ENCODE results near the gene SRRM5.
A peak's percentile ranks its signal among the peaks of the same experiment; 100 is the strongest.

SRRM5 gene

GRCh38 chr19:43591904-43592772 is 19.8 kb upstream of the SRRM5 start:
- Histone ChIP-seq H3K4me1 (ENCODE audit: control insufficient read depth, insufficient read depth, low read length) (peaks cover under 1% of the 10 kb centered on the region; the same call in 1 of the 2 replicates), H3K27me3 (ENCODE audit: control insufficient read depth, insufficient read depth, low read length) (no peaks in the 10 kb centered on the region), H3K4me3 (ENCODE audit: low read depth, low read length) (no peak overlapping the region), H3K9ac (ENCODE audit: low read length) (no peak overlapping the region), H3K9me3 (ENCODE audit: control insufficient read depth, insufficient read depth, low read depth, low read length) (no peaks in the 10 kb centered on the region), H3K27ac (ENCODE audit: low read depth, low read length) (no peak overlapping the region), H3K36me3 (ENCODE audit: control insufficient read depth, insufficient read depth, low read length) (peaks cover 43% of the 10 kb centered on the region)

- peaks cover 43% of the 10 kb centered on the region for H3K36me3 ChIP-seq (ENCODE audit: control insufficient read depth, insufficient read depth, low read length)
- H3K4me1 ChIP-seq (ENCODE audit: control insufficient read depth, insufficient read depth, low read length), result peaks cover 5% of the 10 kb centered on the region; the same call in 1 of the 2 replicates
- no peak overlapping the region for H3K4me3 ChIP-seq (ENCODE audit: low read depth, low read length)
- no peaks in the 10 kb centered on the region for H3K9me3 ChIP-seq (ENCODE audit: control insufficient read depth, insufficient read depth, low read depth, low read length)
- no peaks in the 10 kb centered on the region for H3K27me3 ChIP-seq (ENCODE audit: control insufficient read depth, insufficient read depth, low read length)
- H3K27ac ChIP-seq (ENCODE audit: low read depth, low read length), result no peak overlapping the region
- H3K9ac ChIP-seq (ENCODE audit: low read length), result no peak overlapping the region
Observed at GRCh38 chr19:43592800-43593350, 19.0 kb upstream of the SRRM5 start.

GRCh38 chr19:43594081-43594697 is 17.7 kb upstream of the SRRM5 start:
- Histone ChIP-seq H3K36me3 (ENCODE audit: control insufficient read depth, insufficient read depth, low read length) (peaks cover 41% of the 10 kb centered on the region), H3K9me3 (ENCODE audit: control insufficient read depth, insufficient read depth, low read depth, low read length) (no peaks in the 10 kb centered on the region), H3K4me1 (ENCODE audit: control insufficient read depth, insufficient read depth, low read length) (peaks cover 5% of the 10 kb centered on the region; the same call in 1 of the 2 replicates), H3K27me3 (ENCODE audit: control insufficient read depth, insufficient read depth, low read length) (no peaks in the 10 kb centered on the region), H3K9ac (ENCODE audit: low read length) (no peak overlapping the region), H3K27ac (ENCODE audit: low read depth, low read length) (no peak overlapping the region), H3K4me3 (ENCODE audit: low read depth, low read length) (no peak overlapping the region)

GRCh38 chr19:43594710-43595604 is 16.9 kb upstream of the SRRM5 start:
- Histone ChIP-seq H3K27ac (ENCODE audit: low read depth, low read length) (peak overlapping the region; percentile 82; the same call in 1 of the 2 replicates), H3K27me3 (ENCODE audit: control insufficient read depth, insufficient read depth, low read length) (no peaks in the 10 kb centered on the region), H3K4me3 (ENCODE audit: low read depth, low read length) (peak overlapping the region; percentile 86), H3K4me1 (ENCODE audit: control insufficient read depth, insufficient read depth, low read length) (peaks cover 5% of the 10 kb centered on the region; the same call in 1 of the 2 replicates), H3K36me3 (ENCODE audit: control insufficient read depth, insufficient read depth, low read length) (peaks cover 45% of the 10 kb centered on the region), H3K9ac (ENCODE audit: low read length) (peak overlapping the region; percentile 86), H3K9me3 (ENCODE audit: control insufficient read depth, insufficient read depth, low read depth, low read length) (no peaks in the 10 kb centered on the region)

GRCh38 chr19:43595605-43595998 is 16.3 kb upstream of the SRRM5 start:
- peaks cover 42% of the 10 kb centered on the region for H3K36me3 ChIP-seq (ENCODE audit: control insufficient read depth, insufficient read depth, low read length)
- no peaks in the 10 kb centered on the region for H3K27me3 ChIP-seq (ENCODE audit: control insufficient read depth, insufficient read depth, low read length)
- peak overlapping the region; percentile 82; the same call in 1 of the 2 replicates for H3K27ac ChIP-seq (ENCODE audit: low read depth, low read length)
- H3K9ac ChIP-seq (ENCODE audit: low read length), result peak overlapping the region; percentile 86
- H3K9me3 ChIP-seq (ENCODE audit: control insufficient read depth, insufficient read depth, low read depth, low read length), result no peaks in the 10 kb centered on the region
- peak overlapping the region; percentile 86 for H3K4me3 ChIP-seq (ENCODE audit: low read depth, low read length)
- peaks cover 5% of the 10 kb centered on the region; the same call in 1 of the 2 replicates for H3K4me1 ChIP-seq (ENCODE audit: control insufficient read depth, insufficient read depth, low read length)

- Histone ChIP-seq H3K36me3 (ENCODE audit: control insufficient read depth, insufficient read depth, low read length) (peaks cover 37% of the 10 kb centered on the region), H3K9ac (ENCODE audit: low read length) (peak within 1 kb of the TSS; percentile 98), H3K27me3 (ENCODE audit: control insufficient read depth, insufficient read depth, low read length) (no peaks in the 10 kb centered on the region), H3K9me3 (ENCODE audit: control insufficient read depth, insufficient read depth, low read depth, low read length) (no peaks in the 10 kb centered on the region), H3K4me3 (ENCODE audit: low read depth, low read length) (peak within 1 kb of the TSS; percentile 93), H3K27ac (ENCODE audit: low read depth, low read length) (peak within 1 kb of the TSS; percentile 98), H3K4me1 (ENCODE audit: control insufficient read depth, insufficient read depth, low read length) (peaks cover 5% of the 10 kb centered on the region; the same call in 1 of the 2 replicates)
Observed at GRCh38 chr19:43595999-43596841, 15.7 kb upstream of the SRRM5 start, which contains the start of the genes IRGQ and ZNF576. TSS of gene IRGQ (minus strand) at chr19:43596134. CDS start at chr19:43595338, 796 bp downstream. TSS of gene ZNF576 (plus strand) at chr19:43596595. CDS start at chr19:43597109, 514 bp downstream.

GRCh38 chr19:43596842-43597461 is 14.9 kb upstream of the SRRM5 start:
- Histone ChIP-seq H3K9ac (ENCODE audit: low read length) (peak overlapping the region; percentile 98), H3K4me3 (ENCODE audit: low read depth, low read length) (peak overlapping the region; percentile 93), H3K9me3 (ENCODE audit: control insufficient read depth, insufficient read depth, low read depth, low read length) (no peaks in the 10 kb centered on the region), H3K27me3 (ENCODE audit: control insufficient read depth, insufficient read depth, low read length) (no peaks in the 10 kb centered on the region), H3K36me3 (ENCODE audit: control insufficient read depth, insufficient read depth, low read length) (peaks cover 32% of the 10 kb centered on the region), H3K27ac (ENCODE audit: low read depth, low read length) (peak overlapping the region; percentile 98), H3K4me1 (ENCODE audit: control insufficient read depth, insufficient read depth, low read length) (peaks cover 5% of the 10 kb centered on the region; the same call in 1 of the 2 replicates)

GRCh38 chr19:43597876-43598275 is 14.0 kb upstream of the SRRM5 start:
- H3K9ac ChIP-seq (ENCODE audit: low read length), result peak overlapping the region; percentile 29
- H3K4me1 ChIP-seq (ENCODE audit: control insufficient read depth, insufficient read depth, low read length), result peaks cover 5% of the 10 kb centered on the region; the same call in 1 of the 2 replicates
- no peak overlapping the region for H3K27ac ChIP-seq (ENCODE audit: low read depth, low read length)
- no peaks in the 10 kb centered on the region for H3K9me3 ChIP-seq (ENCODE audit: control insufficient read depth, insufficient read depth, low read depth, low read length)
- peaks cover 29% of the 10 kb centered on the region for H3K36me3 ChIP-seq (ENCODE audit: control insufficient read depth, insufficient read depth, low read length)
- peak overlapping the region; percentile 93; the same call in 1 of the 2 replicates for H3K4me3 ChIP-seq (ENCODE audit: low read depth, low read length)
- no peaks in the 10 kb centered on the region for H3K27me3 ChIP-seq (ENCODE audit: control insufficient read depth, insufficient read depth, low read length)

- H3K4me3 ChIP-seq (ENCODE audit: low read depth, low read length), result no peak overlapping the region
- H3K27me3 ChIP-seq (ENCODE audit: control insufficient read depth, insufficient read depth, low read length), result no peaks in the 10 kb centered on the region
- H3K36me3 ChIP-seq (ENCODE audit: control insufficient read depth, insufficient read depth, low read length), result peaks cover 23% of the 10 kb centered on the region
- no peaks in the 10 kb centered on the region for H3K9me3 ChIP-seq (ENCODE audit: control insufficient read depth, insufficient read depth, low read depth, low read length)
- H3K4me1 ChIP-seq (ENCODE audit: control insufficient read depth, insufficient read depth, low read length), result peaks cover 5% of the 10 kb centered on the region; the same call in 1 of the 2 replicates
- H3K9ac ChIP-seq (ENCODE audit: low read length), result no peak overlapping the region
- no peak overlapping the region for H3K27ac ChIP-seq (ENCODE audit: low read depth, low read length)
Observed at GRCh38 chr19:43598445-43599240, 13.2 kb upstream of the SRRM5 start.

All from HUES6 (cell line).